Sigmoid colon (tissue), 4 donors: Measurements from ENCODE around the gene MYO5C.

Experiments
- POLR2A ChIP-seq, 2 donors: fragments of 450-650 bp; IDR thresholded peaks; one replicate each; pipeline ENCODE4 v1.6.1; 2016; ENCODE audit warnings: antibody characterized with exemption in 2 of 2, mild to moderate bottlenecking in 2 of 2, moderate library complexity in 2 of 2
- POLR2AphosphoS5 ChIP-seq, 4 donors: sonication (generic); formaldehyde crosslinking; IDR thresholded peaks; one replicate each; pipeline ENCODE4 v1.6.1; 2017; ENCODE audit warnings: antibody characterized with exemption in 4 of 4
- TF ChIP-seq, protein P1 (sequence below), 4 experiments: fragments of 450-650 bp in 3 of 4; fragments of 200-600 bp in 1 of 4; IDR thresholded peaks; one replicate each; pipeline ENCODE4 v1.5.1; 2016 to 2019; ENCODE audit warnings: antibody characterized with exemption in 4 of 4, mild to moderate bottlenecking in 3 of 4, moderate library complexity in 2 of 4

DNA sequence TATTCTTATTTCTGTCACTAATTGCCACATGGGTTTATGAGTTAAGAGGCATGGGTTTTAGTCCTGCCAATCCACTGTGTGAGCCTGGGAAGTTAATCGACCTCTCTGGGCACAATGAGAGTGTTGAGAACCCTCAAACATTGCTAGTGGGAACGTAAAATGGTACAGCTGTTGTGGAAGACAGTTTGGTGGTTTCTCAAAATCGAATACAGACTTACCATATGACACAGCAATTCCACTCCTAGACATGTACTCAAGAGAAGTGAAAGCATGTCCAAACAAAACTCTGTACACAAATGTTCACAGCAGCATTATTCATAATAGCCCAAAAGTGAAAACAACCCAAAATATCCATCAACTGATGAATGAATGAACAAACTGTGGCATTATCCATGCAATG lies 98.7 kb downstream of the MYO5C start:
- TF ChIP-seq, protein P1, sequence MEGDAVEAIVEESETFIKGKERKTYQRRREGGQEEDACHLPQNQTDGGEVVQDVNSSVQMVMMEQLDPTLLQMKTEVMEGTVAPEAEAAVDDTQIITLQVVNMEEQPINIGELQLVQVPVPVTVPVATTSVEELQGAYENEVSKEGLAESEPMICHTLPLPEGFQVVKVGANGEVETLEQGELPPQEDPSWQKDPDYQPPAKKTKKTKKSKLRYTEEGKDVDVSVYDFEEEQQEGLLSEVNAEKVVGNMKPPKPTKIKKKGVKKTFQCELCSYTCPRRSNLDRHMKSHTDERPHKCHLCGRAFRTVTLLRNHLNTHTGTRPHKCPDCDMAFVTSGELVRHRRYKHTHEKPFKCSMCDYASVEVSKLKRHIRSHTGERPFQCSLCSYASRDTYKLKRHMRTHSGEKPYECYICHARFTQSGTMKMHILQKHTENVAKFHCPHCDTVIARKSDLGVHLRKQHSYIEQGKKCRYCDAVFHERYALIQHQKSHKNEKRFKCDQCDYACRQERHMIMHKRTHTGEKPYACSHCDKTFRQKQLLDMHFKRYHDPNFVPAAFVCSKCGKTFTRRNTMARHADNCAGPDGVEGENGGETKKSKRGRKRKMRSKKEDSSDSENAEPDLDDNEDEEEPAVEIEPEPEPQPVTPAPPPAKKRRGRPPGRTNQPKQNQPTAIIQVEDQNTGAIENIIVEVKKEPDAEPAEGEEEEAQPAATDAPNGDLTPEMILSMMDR (IDR thresholded peaks at IDR 0.05): no peak
- TF ChIP-seq POLR2A (IDR thresholded peaks at IDR 0.05) (no peak), POLR2AphosphoS5 (IDR thresholded peaks at IDR 0.05) (no peak)
